HUES48 (cell line): ENCODE data around the gene ROPN1.

ENCODE experiments used
- H3K27ac ChIP-seq: one replicate; pipeline ENCODE4 v1.7.0; 2013; ENCODE audit warnings: low read depth, low read length, inconsistent platforms
- H3K27me3 ChIP-seq: 2 replicates; pipeline ENCODE4 v1.6.1; 2013; ENCODE audit warnings: mild to moderate bottlenecking, low read length; ENCODE audit not compliant: control insufficient read depth, insufficient read depth
- H3K36me3 ChIP-seq: 2 replicates; pipeline ENCODE4 v1.6.1; 2013; ENCODE audit warnings: low read length; ENCODE audit not compliant: control insufficient read depth, insufficient read depth
- H3K4me1 ChIP-seq: 2 replicates; pipeline ENCODE4 v1.6.1; 2013; ENCODE audit warnings: mild to moderate bottlenecking, low read length; ENCODE audit not compliant: control insufficient read depth, insufficient read depth
- H3K4me3 ChIP-seq: 2 replicates; pipeline ENCODE4 v1.5.1; 2013; ENCODE audit warnings: mild to moderate bottlenecking, low read depth, low read length
- H3K9ac ChIP-seq: 2 replicates; pipeline ENCODE4 v1.6.1; 2013; ENCODE audit warnings: mild to moderate bottlenecking, low read depth, low read length, moderate library complexity
- H3K9me3 ChIP-seq: 2 replicates; pipeline ENCODE4 v1.6.1; 2013; ENCODE audit warnings: low read length; ENCODE audit not compliant: control insufficient read depth, insufficient read depth

ROPN1 gene

DNA sequence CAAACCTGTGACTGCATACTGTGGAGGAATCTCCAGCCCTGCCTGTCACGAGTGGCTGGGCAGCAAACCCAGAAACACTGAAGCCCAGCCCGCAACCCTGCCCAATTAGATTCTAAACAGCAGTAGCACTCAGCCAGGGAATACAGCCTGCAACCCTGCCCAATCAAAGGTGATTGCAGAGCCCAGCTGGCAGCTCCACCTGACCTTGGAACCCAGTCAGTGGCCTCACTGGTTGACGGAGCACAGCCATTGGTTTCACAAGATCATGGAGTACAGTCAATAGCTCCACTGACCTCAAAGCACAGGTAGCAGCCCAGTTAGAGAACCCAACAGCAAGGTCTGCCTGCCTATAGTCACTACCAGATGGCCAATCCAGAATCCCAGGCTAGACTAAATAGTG is 72.6 kb downstream of the ROPN1 start:
- Histone ChIP-seq H3K27ac (no peak overlapping the region), H3K27me3 (no peaks in the 10 kb centered on the region), H3K9ac (no peak overlapping the region), H3K9me3 (no peaks in the 10 kb centered on the region), H3K4me3 (no peak overlapping the region), H3K4me1 (no peaks in the 10 kb centered on the region), H3K36me3 (peaks cover 57% of the 10 kb centered on the region)
